ENCODE data around the gene AP1M1.
A peak's percentile ranks its signal among the peaks of the same experiment; 100 is the strongest.

AP1M1 gene

GRCh38 chr19:16161840-16162239, 35.9 kb upstream of the AP1M1 start:
- no peaks in the 10 kb centered on the region for H3K9me3 ChIP-seq
- H3K4me1 ChIP-seq (ENCODE audit: control insufficient read depth in 1 of 2, insufficient read depth in 1 of 2, low read depth in 1 of 2, low read length in 1 of 2), result no peaks in the 10 kb centered on the region
- no peak overlapping the region for H3K27ac ChIP-seq
- H3K27me3 ChIP-seq, result no peaks in the 10 kb centered on the region
- H3K36me3 ChIP-seq, result peaks cover 28% of the 10 kb centered on the region
- TF ChIP-seq, protein P1, sequence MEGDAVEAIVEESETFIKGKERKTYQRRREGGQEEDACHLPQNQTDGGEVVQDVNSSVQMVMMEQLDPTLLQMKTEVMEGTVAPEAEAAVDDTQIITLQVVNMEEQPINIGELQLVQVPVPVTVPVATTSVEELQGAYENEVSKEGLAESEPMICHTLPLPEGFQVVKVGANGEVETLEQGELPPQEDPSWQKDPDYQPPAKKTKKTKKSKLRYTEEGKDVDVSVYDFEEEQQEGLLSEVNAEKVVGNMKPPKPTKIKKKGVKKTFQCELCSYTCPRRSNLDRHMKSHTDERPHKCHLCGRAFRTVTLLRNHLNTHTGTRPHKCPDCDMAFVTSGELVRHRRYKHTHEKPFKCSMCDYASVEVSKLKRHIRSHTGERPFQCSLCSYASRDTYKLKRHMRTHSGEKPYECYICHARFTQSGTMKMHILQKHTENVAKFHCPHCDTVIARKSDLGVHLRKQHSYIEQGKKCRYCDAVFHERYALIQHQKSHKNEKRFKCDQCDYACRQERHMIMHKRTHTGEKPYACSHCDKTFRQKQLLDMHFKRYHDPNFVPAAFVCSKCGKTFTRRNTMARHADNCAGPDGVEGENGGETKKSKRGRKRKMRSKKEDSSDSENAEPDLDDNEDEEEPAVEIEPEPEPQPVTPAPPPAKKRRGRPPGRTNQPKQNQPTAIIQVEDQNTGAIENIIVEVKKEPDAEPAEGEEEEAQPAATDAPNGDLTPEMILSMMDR (IDR thresholded peaks at IDR 0.05), result no peak
- H3K4me3 ChIP-seq (ENCODE audit: low read depth in 1 of 2, low read length in 1 of 2), result no peak overlapping the region

- no peak overlapping the region for H3K4me3 ChIP-seq (ENCODE audit: low read depth in 1 of 2, low read length in 1 of 2)
- TF ChIP-seq, protein P1 (IDR thresholded peaks at IDR 0.05), result no peak
- peaks cover 14% of the 10 kb centered on the region in 2 experiments for H3K4me1 ChIP-seq (ENCODE audit: control insufficient read depth in 1 of 2, insufficient read depth in 1 of 2, low read depth in 1 of 2, low read length in 1 of 2)
Observed at GRCh38 chr19:16164222-16164890, 33.4 kb upstream of the AP1M1 start.

DNA sequence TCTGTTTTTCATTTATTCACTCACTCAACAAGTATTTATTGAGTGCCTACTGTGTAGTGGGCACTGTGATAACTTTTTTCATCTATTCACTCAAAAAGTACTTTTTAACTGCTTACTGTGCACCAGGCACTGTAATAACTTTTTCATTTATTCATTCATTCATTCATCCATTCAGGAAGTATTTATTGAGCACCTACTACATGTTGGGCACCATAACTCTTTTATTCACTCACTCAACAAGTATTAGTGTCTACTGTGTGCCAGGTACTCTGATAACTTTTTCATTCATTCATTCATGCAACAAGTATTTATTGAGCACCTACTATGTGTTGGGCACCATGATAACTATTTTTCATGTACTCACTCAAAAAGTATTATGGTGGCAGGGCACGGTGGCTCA, 31.3 kb upstream of the AP1M1 start:
- H3K9me3 ChIP-seq, result no peaks in the 10 kb centered on the region
- H3K36me3 ChIP-seq, result no peaks in the 10 kb centered on the region
- no peak overlapping the region for H3K27ac ChIP-seq
- H3K4me3 ChIP-seq (ENCODE audit: low read depth in 1 of 2, low read length in 1 of 2), result no peak overlapping the region
- peaks cover 15 to 16% of the 10 kb centered on the region in 2 experiments for H3K4me1 ChIP-seq (ENCODE audit: control insufficient read depth in 1 of 2, insufficient read depth in 1 of 2, low read depth in 1 of 2, low read length in 1 of 2)
- TF ChIP-seq, protein P1 (IDR thresholded peaks at IDR 0.05), result no peak
- no peaks in the 10 kb centered on the region for H3K27me3 ChIP-seq

More at GRCh38 chr19:16164222-16164890, 33.4 kb upstream of the AP1M1 start:
- Histone ChIP-seq H3K9me3 (no peaks in the 10 kb centered on the region), H3K27ac (no peak overlapping the region), H3K27me3 (no peaks in the 10 kb centered on the region), H3K36me3 (peaks cover 5% of the 10 kb centered on the region)

DNA sequence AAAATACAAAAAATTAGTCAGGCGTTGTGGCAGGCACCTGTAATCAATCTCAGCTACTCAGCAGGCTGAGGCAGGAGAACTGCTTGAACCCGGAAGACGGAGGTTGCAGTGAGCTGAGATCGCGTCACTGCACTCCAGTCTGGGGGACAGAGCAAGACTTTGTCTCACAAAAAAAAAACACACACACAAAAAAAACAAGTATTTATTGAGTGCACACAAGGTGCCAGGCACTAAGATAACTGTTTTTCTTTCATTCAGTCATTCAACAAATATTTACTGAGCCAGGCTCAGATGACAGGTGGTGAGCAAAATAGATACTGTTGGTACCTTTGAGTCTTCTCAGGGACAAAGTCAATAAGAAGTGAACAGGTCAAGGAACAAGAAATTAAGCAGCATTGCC, 30.7 kb upstream of the AP1M1 start:
- TF ChIP-seq, protein P1 (IDR thresholded peaks at IDR 0.05), result no peak
- no peaks in the 10 kb centered on the region for H3K27me3 ChIP-seq

DNA sequence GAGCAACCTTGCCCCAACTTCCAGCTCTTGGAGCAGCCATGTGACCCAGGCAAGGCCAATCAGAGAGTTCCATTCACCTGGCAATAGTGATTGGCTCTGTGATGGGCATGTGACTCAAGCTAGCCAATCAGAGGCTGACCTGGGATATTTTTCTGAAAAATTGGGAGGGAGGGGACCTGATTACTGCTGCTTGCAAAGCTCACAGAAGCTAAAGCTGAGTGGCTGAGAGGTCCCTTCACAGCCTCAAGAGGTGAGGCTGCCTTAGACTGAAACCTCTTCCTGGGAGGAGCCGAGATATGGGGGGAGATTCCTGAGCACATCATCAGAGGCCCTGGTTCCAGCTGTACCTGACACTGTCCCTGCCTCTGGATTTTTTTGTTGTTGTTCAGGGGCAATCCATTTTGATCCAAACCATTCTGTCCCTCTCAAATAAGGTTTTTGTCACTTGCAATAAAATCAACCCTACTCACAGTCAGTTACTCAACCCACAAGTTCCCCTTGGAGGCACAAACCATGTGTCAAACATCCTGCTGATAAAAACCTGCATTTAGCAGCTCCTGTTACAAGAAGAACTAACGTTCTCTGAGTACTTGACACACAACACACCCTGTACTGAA, 29.1 kb upstream of the AP1M1 start:
- no peaks in the 10 kb centered on the region for H3K36me3 ChIP-seq
- no peaks in the 10 kb centered on the region for H3K27me3 ChIP-seq
- TF ChIP-seq, protein P1 (IDR thresholded peaks at IDR 0.05), result no peak
- peak overlapping the region; percentile 87 for H3K27ac ChIP-seq
- H3K4me3 ChIP-seq (ENCODE audit: low read depth in 1 of 2, low read length in 1 of 2), result peak overlapping the region in 1 of 2 experiments; percentile 26
- no peaks in the 10 kb centered on the region for H3K9me3 ChIP-seq
- peaks cover 15 to 21% of the 10 kb centered on the region in 2 experiments for H3K4me1 ChIP-seq (ENCODE audit: control insufficient read depth in 1 of 2, insufficient read depth in 1 of 2, low read depth in 1 of 2, low read length in 1 of 2)

More for the DNA sequence above, 30.7 kb upstream of the AP1M1 start:
- no peaks in the 10 kb centered on the region for H3K9me3 ChIP-seq
- no peaks in the 10 kb centered on the region for H3K36me3 ChIP-seq
- H3K4me3 ChIP-seq (ENCODE audit: low read depth in 1 of 2, low read length in 1 of 2), result no peak overlapping the region
- H3K4me1 ChIP-seq (ENCODE audit: control insufficient read depth in 1 of 2, insufficient read depth in 1 of 2, low read depth in 1 of 2, low read length in 1 of 2), result peaks cover 15 to 16% of the 10 kb centered on the region in 2 experiments
- H3K27ac ChIP-seq, result no peak overlapping the region

Data from neutrophil (primary cell).